HEK293 (cell line): ENCODE data around the gene ACVR2B.

Experiments
- GFI1B ChIP-seq: fragments of 450-650 bp; formaldehyde crosslinking; IDR thresholded peaks from 2 replicates; pipeline ENCODE4 v1.5.1; 2016; ENCODE audit warnings: missing biosample characterization, missing genetic modification characterization
- ZBTB17 ChIP-seq: fragments of 450-650 bp; formaldehyde crosslinking; IDR thresholded peaks from 2 replicates; pipeline ENCODE4 v1.5.1; 2016; ENCODE audit warnings: missing biosample characterization, missing genetic modification characterization
- ZNF24 ChIP-seq: fragments of 450-650 bp; formaldehyde crosslinking; IDR thresholded peaks from 2 replicates; pipeline ENCODE4 v1.5.1; 2016; ENCODE audit warnings: missing biosample characterization, missing genetic modification characterization
- ZNF324 ChIP-seq: fragments of 450-650 bp; formaldehyde crosslinking; IDR thresholded peaks from 2 replicates; pipeline ENCODE4 v1.5.1; 2016; ENCODE audit warnings: missing biosample characterization, missing genetic modification characterization
- ZNF549 ChIP-seq: fragments of 450-650 bp; IDR thresholded peaks from 2 replicates; pipeline ENCODE4 v1.5.1; 2018; ENCODE audit warnings: missing biosample characterization, missing genetic modification characterization, mild to moderate bottlenecking, inconsistent platforms, moderate library complexity
- ZNF560 ChIP-seq: fragments of 450-650 bp; formaldehyde crosslinking; IDR thresholded peaks from 2 replicates; pipeline ENCODE4 v1.5.1; 2017; ENCODE audit warnings: missing biosample characterization, missing genetic modification characterization, borderline replicate concordance
- TF ChIP-seq, protein P1 (sequence below): fragments of 450-650 bp; formaldehyde crosslinking; IDR thresholded peaks from 2 replicates; pipeline ENCODE4 v1.5.1; 2016; ENCODE audit warnings: missing biosample characterization, missing genetic modification characterization
- TF ChIP-seq, protein P2 (sequence below): fragments of 450-650 bp; formaldehyde crosslinking; IDR thresholded peaks from 2 replicates; pipeline ENCODE4 v1.5.1; 2017; ENCODE audit warnings: missing biosample characterization, missing genetic modification characterization
- TF ChIP-seq, protein P3 (sequence below): fragments of 450-650 bp; formaldehyde crosslinking; conservative IDR thresholded peaks from 2 replicates; pipeline ENCODE4 v1.5.1; 2016; ENCODE audit warnings: low read depth, missing biosample characterization, missing genetic modification characterization
- TF ChIP-seq, protein P4 (sequence below): fragments of 450-650 bp; formaldehyde crosslinking; IDR thresholded peaks from 2 replicates; pipeline ENCODE4 v1.5.1; 2016; ENCODE audit warnings: missing biosample characterization, missing genetic modification characterization, low read depth
- TF ChIP-seq, protein P5 (sequence below): fragments of 450-650 bp; formaldehyde crosslinking; IDR thresholded peaks from 2 replicates; pipeline ENCODE4 v1.5.1; 2016; ENCODE audit warnings: missing biosample characterization, missing genetic modification characterization, borderline replicate concordance

DNA sequence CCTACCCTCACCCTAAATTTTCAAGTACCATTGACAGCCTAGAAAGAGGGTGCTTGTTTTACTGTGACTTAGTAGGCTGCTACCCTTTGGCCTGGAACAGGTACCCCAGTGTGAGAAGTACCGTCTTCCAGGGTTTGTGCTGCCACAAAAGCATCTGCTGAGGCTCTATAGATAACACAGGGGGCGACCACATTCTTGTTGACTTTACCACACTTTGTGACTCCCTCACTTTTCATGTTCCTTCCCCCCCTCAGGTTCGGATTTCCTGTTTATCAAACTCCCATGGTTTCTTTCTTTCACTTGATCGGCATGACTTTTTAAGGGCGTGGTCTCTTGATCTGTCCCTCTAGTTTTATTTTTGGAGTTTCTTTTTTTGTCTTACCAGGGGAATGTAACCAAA is 66.0 kb downstream of the ACVR2B start:
- TF ChIP-seq, protein P1, sequence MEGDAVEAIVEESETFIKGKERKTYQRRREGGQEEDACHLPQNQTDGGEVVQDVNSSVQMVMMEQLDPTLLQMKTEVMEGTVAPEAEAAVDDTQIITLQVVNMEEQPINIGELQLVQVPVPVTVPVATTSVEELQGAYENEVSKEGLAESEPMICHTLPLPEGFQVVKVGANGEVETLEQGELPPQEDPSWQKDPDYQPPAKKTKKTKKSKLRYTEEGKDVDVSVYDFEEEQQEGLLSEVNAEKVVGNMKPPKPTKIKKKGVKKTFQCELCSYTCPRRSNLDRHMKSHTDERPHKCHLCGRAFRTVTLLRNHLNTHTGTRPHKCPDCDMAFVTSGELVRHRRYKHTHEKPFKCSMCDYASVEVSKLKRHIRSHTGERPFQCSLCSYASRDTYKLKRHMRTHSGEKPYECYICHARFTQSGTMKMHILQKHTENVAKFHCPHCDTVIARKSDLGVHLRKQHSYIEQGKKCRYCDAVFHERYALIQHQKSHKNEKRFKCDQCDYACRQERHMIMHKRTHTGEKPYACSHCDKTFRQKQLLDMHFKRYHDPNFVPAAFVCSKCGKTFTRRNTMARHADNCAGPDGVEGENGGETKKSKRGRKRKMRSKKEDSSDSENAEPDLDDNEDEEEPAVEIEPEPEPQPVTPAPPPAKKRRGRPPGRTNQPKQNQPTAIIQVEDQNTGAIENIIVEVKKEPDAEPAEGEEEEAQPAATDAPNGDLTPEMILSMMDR (tag by site-specific recombination) = no peak
- TF ChIP-seq, protein P2, sequence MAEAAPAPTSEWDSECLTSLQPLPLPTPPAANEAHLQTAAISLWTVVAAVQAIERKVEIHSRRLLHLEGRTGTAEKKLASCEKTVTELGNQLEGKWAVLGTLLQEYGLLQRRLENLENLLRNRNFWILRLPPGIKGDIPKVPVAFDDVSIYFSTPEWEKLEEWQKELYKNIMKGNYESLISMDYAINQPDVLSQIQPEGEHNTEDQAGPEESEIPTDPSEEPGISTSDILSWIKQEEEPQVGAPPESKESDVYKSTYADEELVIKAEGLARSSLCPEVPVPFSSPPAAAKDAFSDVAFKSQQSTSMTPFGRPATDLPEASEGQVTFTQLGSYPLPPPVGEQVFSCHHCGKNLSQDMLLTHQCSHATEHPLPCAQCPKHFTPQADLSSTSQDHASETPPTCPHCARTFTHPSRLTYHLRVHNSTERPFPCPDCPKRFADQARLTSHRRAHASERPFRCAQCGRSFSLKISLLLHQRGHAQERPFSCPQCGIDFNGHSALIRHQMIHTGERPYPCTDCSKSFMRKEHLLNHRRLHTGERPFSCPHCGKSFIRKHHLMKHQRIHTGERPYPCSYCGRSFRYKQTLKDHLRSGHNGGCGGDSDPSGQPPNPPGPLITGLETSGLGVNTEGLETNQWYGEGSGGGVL = no peak
- TF ChIP-seq GFI1B (tag by site-specific recombination) (no peak), ZNF24 (tag by site-specific recombination) (no peak), ZNF324 (tag by site-specific recombination) (no peak), ZNF549 (tag by site-specific recombination) (no peak), ZBTB17 (tag by site-specific recombination) (no peak), ZNF560 (tag by site-specific recombination) (no peak)
- TF ChIP-seq, protein P3, sequence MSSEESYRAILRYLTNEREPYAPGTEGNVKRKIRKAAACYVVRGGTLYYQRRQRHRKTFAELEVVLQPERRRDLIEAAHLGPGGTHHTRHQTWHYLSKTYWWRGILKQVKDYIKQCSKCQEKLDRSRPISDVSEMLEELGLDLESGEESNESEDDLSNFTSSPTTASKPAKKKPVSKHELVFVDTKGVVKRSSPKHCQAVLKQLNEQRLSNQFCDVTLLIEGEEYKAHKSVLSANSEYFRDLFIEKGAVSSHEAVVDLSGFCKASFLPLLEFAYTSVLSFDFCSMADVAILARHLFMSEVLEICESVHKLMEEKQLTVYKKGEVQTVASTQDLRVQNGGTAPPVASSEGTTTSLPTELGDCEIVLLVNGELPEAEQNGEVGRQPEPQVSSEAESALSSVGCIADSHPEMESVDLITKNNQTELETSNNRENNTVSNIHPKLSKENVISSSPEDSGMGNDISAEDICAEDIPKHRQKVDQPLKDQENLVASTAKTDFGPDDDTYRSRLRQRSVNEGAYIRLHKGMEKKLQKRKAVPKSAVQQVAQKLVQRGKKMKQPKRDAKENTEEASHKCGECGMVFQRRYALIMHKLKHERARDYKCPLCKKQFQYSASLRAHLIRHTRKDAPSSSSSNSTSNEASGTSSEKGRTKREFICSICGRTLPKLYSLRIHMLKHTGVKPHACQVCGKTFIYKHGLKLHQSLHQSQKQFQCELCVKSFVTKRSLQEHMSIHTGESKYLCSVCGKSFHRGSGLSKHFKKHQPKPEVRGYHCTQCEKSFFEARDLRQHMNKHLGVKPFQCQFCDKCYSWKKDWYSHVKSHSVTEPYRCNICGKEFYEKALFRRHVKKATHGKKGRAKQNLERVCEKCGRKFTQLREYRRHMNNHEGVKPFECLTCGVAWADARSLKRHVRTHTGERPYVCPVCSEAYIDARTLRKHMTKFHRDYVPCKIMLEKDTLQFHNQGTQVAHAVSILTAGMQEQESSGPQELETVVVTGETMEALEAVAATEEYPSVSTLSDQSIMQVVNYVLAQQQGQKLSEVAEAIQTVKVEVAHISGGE (tag by site-specific recombination) = no peak
- TF ChIP-seq, protein P4, sequence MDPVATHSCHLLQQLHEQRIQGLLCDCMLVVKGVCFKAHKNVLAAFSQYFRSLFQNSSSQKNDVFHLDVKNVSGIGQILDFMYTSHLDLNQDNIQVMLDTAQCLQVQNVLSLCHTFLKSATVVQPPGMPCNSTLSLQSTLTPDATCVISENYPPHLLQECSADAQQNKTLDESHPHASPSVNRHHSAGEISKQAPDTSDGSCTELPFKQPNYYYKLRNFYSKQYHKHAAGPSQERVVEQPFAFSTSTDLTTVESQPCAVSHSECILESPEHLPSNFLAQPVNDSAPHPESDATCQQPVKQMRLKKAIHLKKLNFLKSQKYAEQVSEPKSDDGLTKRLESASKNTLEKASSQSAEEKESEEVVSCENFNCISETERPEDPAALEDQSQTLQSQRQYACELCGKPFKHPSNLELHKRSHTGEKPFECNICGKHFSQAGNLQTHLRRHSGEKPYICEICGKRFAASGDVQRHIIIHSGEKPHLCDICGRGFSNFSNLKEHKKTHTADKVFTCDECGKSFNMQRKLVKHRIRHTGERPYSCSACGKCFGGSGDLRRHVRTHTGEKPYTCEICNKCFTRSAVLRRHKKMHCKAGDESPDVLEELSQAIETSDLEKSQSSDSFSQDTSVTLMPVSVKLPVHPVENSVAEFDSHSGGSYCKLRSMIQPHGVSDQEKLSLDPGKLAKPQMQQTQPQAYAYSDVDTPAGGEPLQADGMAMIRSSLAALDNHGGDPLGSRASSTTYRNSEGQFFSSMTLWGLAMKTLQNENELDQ (tag by site-specific recombination) = no peak
- TF ChIP-seq, protein P5, sequence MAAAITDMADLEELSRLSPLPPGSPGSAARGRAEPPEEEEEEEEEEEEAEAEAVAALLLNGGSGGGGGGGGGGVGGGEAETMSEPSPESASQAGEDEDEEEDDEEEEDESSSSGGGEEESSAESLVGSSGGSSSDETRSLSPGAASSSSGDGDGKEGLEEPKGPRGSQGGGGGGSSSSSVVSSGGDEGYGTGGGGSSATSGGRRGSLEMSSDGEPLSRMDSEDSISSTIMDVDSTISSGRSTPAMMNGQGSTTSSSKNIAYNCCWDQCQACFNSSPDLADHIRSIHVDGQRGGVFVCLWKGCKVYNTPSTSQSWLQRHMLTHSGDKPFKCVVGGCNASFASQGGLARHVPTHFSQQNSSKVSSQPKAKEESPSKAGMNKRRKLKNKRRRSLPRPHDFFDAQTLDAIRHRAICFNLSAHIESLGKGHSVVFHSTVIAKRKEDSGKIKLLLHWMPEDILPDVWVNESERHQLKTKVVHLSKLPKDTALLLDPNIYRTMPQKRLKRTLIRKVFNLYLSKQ = no peak
